KOPT-K1 (cell line): ENCODE results near the gene IFNA13.

Experiments used
- H3K27ac ChIP-seq: fragments of 200-600 bp; sonication (generic); 2 replicates; pipeline ENCODE4 v1.5.1; 2016; ENCODE audit warnings: antibody characterized with exemption, mild to moderate bottlenecking, low read depth, low read length; ENCODE audit not compliant: poor library complexity, severe bottlenecking
- H3K36me3 ChIP-seq: fragments of 200-600 bp; sonication (generic); 2 replicates; pipeline ENCODE4 v1.5.1; 2017; ENCODE audit warnings: antibody characterized with exemption, mild to moderate bottlenecking, low read length, moderate library complexity; ENCODE audit not compliant: insufficient read depth
- H3K9me3 ChIP-seq: fragments of 200-600 bp; sonication (generic); 2 replicates; pipeline ENCODE4 v1.5.1; 2017; ENCODE audit warnings: antibody characterized with exemption, low read length, mild to moderate bottlenecking; ENCODE audit not compliant: insufficient read depth, poor library complexity, severe bottlenecking

The IFNA13 gene

DNA sequence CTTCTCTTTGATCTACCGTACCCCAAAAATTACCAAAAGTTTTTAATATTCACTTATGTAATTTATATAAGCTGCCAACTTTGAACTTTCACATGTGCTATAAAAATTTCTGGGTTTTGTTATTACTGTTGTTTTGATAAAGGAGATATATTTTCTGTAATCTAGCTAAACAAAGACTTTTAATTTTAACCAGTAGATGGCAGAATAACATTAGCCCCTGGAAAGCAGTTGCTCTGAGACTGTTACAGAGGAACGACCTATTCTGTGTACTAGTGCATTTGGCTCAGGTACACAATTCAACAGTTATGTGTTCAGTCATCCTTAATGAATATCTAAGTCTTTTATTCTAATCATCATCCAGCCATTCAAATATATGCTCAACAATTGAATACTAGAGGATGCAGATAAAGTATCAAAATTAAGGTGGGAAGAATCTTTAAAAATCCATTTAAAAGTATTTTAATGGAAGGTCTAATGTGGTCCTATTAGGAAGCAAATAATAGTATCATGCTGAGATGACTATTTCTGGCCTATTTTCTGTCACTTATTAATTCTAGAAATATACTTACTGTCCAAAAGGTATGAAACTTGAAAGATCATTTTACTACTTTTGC lies 41.2 kb downstream of the IFNA13 start:
- H3K27ac ChIP-seq: no peak overlapping the region
- no peaks in the 10 kb centered on the region for H3K9me3 ChIP-seq
- peaks cover 66% of the 10 kb centered on the region for H3K36me3 ChIP-seq

- Histone ChIP-seq H3K9me3 (no peaks in the 10 kb centered on the region), H3K27ac (no peak overlapping the region)
Observed at GRCh38 chr9:21324047-21324446, 43.8 kb downstream of the IFNA13 start.

GRCh38 chr9:21322911-21323461 lies 44.9 kb downstream of the IFNA13 start:
- peaks cover 48% of the 10 kb centered on the region for H3K36me3 ChIP-seq
- no peak overlapping the region for H3K27ac ChIP-seq
- H3K9me3 ChIP-seq: no peaks in the 10 kb centered on the region

More at GRCh38 chr9:21324047-21324446, 43.8 kb downstream of the IFNA13 start:
- peaks cover 51% of the 10 kb centered on the region for H3K36me3 ChIP-seq

- Histone ChIP-seq H3K9me3 (no peaks in the 10 kb centered on the region), H3K36me3 (peaks cover 43% of the 10 kb centered on the region), H3K27ac (no peak overlapping the region)
Observed at GRCh38 chr9:21320465-21320864, 47.4 kb downstream of the IFNA13 start.

DNA sequence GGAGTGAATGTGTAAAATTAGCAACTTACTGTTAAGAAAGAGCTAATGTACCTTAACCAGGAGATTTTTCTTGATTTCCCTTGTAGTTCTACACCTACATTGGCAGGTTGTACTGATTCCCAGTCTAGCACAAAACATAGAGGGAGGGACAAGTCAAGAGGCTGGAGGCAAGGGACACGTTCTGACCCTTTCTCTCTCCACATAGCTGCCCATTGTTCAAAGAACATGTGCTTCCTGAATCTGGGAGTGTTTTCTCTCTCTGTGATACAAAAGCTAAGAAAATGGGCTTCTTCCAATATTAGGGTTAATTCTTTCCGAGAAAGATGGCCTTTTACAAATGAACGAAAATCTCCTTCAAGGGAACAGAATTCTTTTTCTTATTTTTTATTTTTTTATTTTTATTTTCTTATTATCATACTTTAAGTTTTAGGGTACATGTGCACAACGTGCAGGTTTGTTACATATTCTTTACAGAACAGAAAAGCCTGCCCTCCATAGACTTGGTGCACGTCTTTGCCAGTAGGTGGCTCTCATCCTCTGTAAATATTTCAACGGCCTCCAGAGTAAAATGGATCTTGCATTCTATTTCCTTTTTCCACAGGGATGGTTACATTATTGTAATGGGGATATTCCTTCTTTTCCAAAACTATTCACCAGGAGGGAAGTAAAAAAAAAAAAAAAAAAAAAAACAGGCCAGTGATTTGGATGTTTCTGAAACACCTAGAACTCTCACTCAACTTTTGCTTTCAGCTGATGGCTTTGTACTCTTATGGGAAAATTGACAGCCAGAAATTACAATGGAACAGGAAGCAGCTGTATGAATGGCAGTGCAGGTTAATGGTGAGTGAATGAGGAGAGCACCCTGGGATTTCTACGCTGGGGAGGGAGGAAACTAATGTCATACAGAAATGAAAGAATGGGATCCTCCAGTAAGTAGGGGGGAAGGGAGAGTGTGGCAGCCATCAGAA lies 49.6 kb downstream of the IFNA13 start:
- no peaks in the 10 kb centered on the region for H3K9me3 ChIP-seq
- no peak overlapping the region for H3K27ac ChIP-seq
- H3K36me3 ChIP-seq: peaks cover 23% of the 10 kb centered on the region
